GM21619 (cell line): ENCODE data around the gene SLC1A3.

Source experiments
- ATAC-seq: cut with Tn5 transposase; IDR thresholded peaks from one replicate; pipeline ENCODE4 v1.9.1; 2021; ENCODE audit not compliant: unreplicated experiment

Gene SLC1A3

GRCh38 chr5:36654564-36654963 lies 48.2 kb downstream of the SLC1A3 start:
- no peak for ATAC-seq

- ATAC-seq, result no peak
Measured at GRCh38 chr5:36655161-36655560, 48.8 kb downstream of the SLC1A3 start.

GRCh38 chr5:36656556-36656955 lies 50.1 kb downstream of the SLC1A3 start:
- ATAC-seq, result no peak

GRCh38 chr5:36657563-36657995 lies 51.2 kb downstream of the SLC1A3 start:
- no peak for ATAC-seq

GRCh38 chr5:36658038-36658756 lies 51.8 kb downstream of the SLC1A3 start:
- no peak for ATAC-seq

GRCh38 chr5:36659411-36659810 lies 53.0 kb downstream of the SLC1A3 start:
- ATAC-seq, result no peak

- ATAC-seq, result no peak
Measured at GRCh38 chr5:36660397-36661049, 54.1 kb downstream of the SLC1A3 start.

- ATAC-seq, result no peak
Measured at GRCh38 chr5:36661456-36662220, 55.2 kb downstream of the SLC1A3 start.

- ATAC-seq, result no peak
Measured at GRCh38 chr5:36662291-36662851, 56.0 kb downstream of the SLC1A3 start.

- ATAC-seq, result no peak
Measured at GRCh38 chr5:36664766-36665165, 58.4 kb downstream of the SLC1A3 start.

- no peak for ATAC-seq
Measured at GRCh38 chr5:36665628-36666027, 59.2 kb downstream of the SLC1A3 start.

GRCh38 chr5:36666274-36666673 lies 59.9 kb downstream of the SLC1A3 start:
- ATAC-seq, result no peak

- no peak for ATAC-seq
Measured at GRCh38 chr5:36666986-36667385, 60.6 kb downstream of the SLC1A3 start.

- ATAC-seq, result no peak
Measured at GRCh38 chr5:36667824-36668223, 61.4 kb downstream of the SLC1A3 start.

- no peak for ATAC-seq
Measured at GRCh38 chr5:36669015-36669651, 62.7 kb downstream of the SLC1A3 start.

- no peak for ATAC-seq
Measured at GRCh38 chr5:36670548-36670947, 64.1 kb downstream of the SLC1A3 start.

- ATAC-seq, result no peak
Measured at GRCh38 chr5:36675282-36675681, 68.9 kb downstream of the SLC1A3 start.

GRCh38 chr5:36679221-36679989 lies 73.0 kb downstream of the SLC1A3 start:
- ATAC-seq, result no peak

GRCh38 chr5:36680066-36680465 lies 73.7 kb downstream of the SLC1A3 start:
- no peak for ATAC-seq

- ATAC-seq, result no peak
Measured at GRCh38 chr5:36681711-36682110, 75.3 kb downstream of the SLC1A3 start.
